KOPT-K1 (cell line): ENCODE data around the gene RBMS2.

Experiments used
- H3K27ac ChIP-seq: fragments of 200-600 bp; sonication (generic); 2 replicates; pipeline ENCODE4 v1.5.1; 2016; ENCODE audit warnings: antibody characterized with exemption, mild to moderate bottlenecking, low read depth, low read length; ENCODE audit not compliant: poor library complexity, severe bottlenecking
- H3K36me3 ChIP-seq: fragments of 200-600 bp; sonication (generic); 2 replicates; pipeline ENCODE4 v1.5.1; 2017; ENCODE audit warnings: antibody characterized with exemption, mild to moderate bottlenecking, low read length, moderate library complexity; ENCODE audit not compliant: insufficient read depth
- H3K9me3 ChIP-seq: fragments of 200-600 bp; sonication (generic); 2 replicates; pipeline ENCODE4 v1.5.1; 2017; ENCODE audit warnings: antibody characterized with exemption, low read length, mild to moderate bottlenecking; ENCODE audit not compliant: insufficient read depth, poor library complexity, severe bottlenecking

The RBMS2 gene

GRCh38 chr12:56589783-56590182, 68.2 kb downstream of the RBMS2 start:
- Histone ChIP-seq H3K9me3 (no peaks in the 10 kb centered on the region), H3K36me3 (peaks cover 22% of the 10 kb centered on the region; the same call in 1 of the 2 replicates), H3K27ac (no peak overlapping the region)

- Histone ChIP-seq H3K9me3 (no peaks in the 10 kb centered on the region), H3K36me3 (peaks cover 27% of the 10 kb centered on the region), H3K27ac (no peak overlapping the region)
Observed at GRCh38 chr12:56590237-56590830, 68.7 kb downstream of the RBMS2 start.

- no peaks in the 10 kb centered on the region for H3K9me3 ChIP-seq
- H3K27ac ChIP-seq = no peak overlapping the region
- peaks cover 35% of the 10 kb centered on the region for H3K36me3 ChIP-seq
Observed at GRCh38 chr12:56591126-56591525, 69.5 kb downstream of the RBMS2 start.

DNA sequence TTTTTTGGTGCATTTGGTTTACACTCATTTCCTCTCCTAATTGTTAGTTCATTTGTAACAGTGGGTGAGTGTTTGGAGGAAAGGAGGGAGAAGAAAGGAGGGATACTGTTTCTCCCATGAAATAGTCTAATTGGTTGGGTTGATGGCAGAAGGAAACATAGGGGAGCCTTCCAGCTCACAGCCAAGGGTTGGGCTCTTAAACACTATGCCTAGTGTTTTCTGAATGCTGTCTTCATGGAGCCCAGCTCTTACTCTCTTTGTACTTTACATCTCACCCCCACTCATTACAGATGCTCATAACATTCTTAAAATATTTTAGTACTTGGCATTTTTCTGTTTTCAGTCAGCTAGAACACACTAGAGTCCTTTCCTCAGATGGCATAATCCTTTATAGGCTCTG, 70.3 kb downstream of the RBMS2 start:
- H3K27ac ChIP-seq = no peak overlapping the region
- H3K9me3 ChIP-seq = no peaks in the 10 kb centered on the region
- H3K36me3 ChIP-seq = peaks cover 44% of the 10 kb centered on the region

DNA sequence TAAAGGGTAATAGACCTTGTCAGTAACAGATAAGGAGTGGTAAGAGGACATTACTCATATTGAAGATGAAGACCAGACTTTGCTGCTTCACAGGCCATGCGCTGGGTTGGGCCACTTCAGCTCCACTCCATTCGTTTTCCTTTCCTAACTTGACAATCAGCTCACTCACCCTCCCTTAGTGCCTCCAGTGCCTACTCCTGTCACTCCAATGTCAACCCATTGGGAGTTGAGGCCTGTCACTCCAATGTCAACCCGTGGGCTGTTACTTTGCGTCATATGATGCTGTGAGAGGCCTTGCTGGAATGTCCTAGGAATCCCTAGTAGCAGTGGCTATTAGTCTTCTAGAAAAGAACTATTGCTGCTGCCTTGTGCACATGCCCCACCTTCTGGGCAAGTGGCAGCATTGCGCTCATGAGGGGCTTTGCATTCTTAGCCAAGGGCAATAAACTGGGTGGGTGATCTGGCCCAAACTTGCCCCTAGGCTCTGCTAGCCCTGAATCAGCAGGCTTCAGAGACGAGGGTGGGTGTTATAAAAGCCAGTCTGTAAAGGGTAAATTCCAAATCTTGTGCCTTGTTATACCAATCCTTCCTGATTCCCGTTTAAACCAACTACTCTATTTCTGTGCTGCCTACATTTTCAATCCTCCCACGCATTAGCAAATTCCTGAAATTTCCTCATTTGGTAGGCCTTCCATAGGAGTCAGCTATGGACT, 72.4 kb downstream of the RBMS2 start:
- H3K27ac ChIP-seq = no peak overlapping the region
- peaks cover 47% of the 10 kb centered on the region for H3K36me3 ChIP-seq
- no peaks in the 10 kb centered on the region for H3K9me3 ChIP-seq

DNA sequence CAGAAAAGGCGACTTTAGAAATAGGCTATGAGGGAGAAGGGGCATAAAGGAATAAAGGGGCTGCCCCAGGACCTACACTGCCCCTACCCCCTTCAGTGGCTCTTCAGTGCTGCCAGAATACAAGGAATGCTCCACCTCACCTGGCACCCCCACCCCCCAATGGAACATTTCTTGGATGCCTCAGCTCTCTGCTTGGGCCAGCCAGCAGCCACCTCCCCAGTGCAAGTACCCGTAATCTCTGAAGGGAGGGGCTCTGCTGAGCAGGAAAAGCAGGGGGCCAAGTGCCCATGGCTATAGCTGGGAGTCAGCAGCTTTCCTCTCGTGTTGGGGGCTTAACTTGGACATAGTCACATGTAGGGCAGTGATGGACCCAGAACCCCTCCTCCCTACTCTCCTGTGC, 75.2 kb downstream of the RBMS2 start:
- H3K36me3 ChIP-seq = peaks cover 73% of the 10 kb centered on the region
- H3K27ac ChIP-seq = no peak overlapping the region
- no peaks in the 10 kb centered on the region for H3K9me3 ChIP-seq

GRCh38 chr12:56599041-56599440, 77.4 kb downstream of the RBMS2 start:
- H3K36me3 ChIP-seq = peaks cover 96% of the 10 kb centered on the region
- no peak overlapping the region for H3K27ac ChIP-seq
- H3K9me3 ChIP-seq = no peaks in the 10 kb centered on the region

- Histone ChIP-seq H3K36me3 (peaks cover 100% of the 10 kb centered on the region), H3K9me3 (no peaks in the 10 kb centered on the region), H3K27ac (no peak overlapping the region)
Observed at GRCh38 chr12:56599797-56600196, 78.2 kb downstream of the RBMS2 start.

- Histone ChIP-seq H3K27ac (no peak overlapping the region), H3K9me3 (no peaks in the 10 kb centered on the region), H3K36me3 (peaks cover 100% of the 10 kb centered on the region)
Observed at GRCh38 chr12:56600753-56601152, 79.1 kb downstream of the RBMS2 start.

GRCh38 chr12:56601503-56601902, 79.9 kb downstream of the RBMS2 start:
- H3K9me3 ChIP-seq = no peaks in the 10 kb centered on the region
- no peak overlapping the region for H3K27ac ChIP-seq
- peaks cover 100% of the 10 kb centered on the region for H3K36me3 ChIP-seq

DNA sequence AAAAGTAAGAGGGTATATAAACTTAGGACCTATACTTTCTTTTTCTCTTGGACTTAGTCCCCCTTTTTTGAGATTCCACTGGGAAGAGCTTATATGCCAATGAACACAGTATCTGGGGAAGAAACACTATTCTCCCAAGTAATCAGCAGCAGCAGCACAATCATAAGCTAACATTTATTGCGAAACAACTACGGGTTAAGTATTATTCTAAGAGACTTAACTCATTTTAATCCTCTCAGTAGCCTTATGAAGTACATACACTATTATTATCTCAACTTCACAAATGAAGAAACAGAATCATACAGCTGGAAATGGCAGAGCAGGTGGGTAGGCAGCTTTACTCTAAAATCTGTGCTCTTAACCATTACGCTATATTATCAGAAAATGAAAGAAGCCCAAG, 80.6 kb downstream of the RBMS2 start:
- Histone ChIP-seq H3K36me3 (peaks cover 100% of the 10 kb centered on the region), H3K27ac (no peak overlapping the region), H3K9me3 (no peaks in the 10 kb centered on the region)

GRCh38 chr12:56604355-56604754, 82.7 kb downstream of the RBMS2 start:
- H3K36me3 ChIP-seq = peaks cover 94% of the 10 kb centered on the region
- H3K9me3 ChIP-seq = no peaks in the 10 kb centered on the region
- no peak overlapping the region for H3K27ac ChIP-seq

DNA sequence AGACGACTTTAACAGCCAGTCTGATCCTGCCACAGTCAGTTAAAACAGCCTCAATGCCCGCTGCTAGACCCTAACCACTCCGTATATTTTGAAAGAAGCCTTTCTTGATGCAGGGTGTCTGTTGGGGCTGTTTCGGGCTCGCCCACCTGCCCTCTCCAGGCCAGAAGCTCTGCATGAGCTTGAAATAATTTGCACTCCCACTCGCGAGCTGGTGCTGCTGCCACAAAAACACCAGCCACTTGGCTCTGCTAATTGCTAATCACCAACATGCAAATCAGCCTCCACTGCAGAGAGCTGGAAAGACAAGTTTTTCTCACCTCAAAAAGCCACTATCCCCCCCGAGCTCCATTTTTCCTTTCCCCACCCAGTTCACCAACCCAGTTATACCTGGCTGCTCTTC, 93.0 kb downstream of the RBMS2 start:
- H3K27ac ChIP-seq = no peak overlapping the region
- no peaks in the 10 kb centered on the region for H3K9me3 ChIP-seq
- peaks cover 97% of the 10 kb centered on the region for H3K36me3 ChIP-seq

DNA sequence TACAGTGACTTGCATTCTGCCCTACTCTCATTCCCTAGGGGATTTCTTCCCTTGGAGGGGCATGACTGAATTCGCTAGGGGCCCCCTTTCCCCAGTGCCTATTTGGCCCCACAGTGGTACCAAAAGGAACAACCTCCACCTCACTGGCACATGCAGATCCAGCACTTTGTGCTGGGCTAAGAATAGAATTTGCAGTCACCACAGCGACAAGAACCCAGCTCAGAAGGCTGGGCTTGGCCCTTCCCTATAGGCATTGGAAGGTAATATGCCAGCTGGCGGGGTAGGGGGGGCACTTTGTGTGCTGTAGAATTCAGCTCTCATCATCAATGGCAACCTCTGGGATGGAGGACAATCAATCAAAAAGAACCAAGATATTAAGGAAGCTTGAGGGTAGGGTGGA, 94.6 kb downstream of the RBMS2 start:
- no peaks in the 10 kb centered on the region for H3K9me3 ChIP-seq
- peaks cover 97% of the 10 kb centered on the region for H3K36me3 ChIP-seq
- no peak overlapping the region for H3K27ac ChIP-seq

GRCh38 chr12:56616925-56617324, 95.3 kb downstream of the RBMS2 start:
- Histone ChIP-seq H3K9me3 (no peaks in the 10 kb centered on the region), H3K27ac (no peak overlapping the region), H3K36me3 (peaks cover 97% of the 10 kb centered on the region)

DNA sequence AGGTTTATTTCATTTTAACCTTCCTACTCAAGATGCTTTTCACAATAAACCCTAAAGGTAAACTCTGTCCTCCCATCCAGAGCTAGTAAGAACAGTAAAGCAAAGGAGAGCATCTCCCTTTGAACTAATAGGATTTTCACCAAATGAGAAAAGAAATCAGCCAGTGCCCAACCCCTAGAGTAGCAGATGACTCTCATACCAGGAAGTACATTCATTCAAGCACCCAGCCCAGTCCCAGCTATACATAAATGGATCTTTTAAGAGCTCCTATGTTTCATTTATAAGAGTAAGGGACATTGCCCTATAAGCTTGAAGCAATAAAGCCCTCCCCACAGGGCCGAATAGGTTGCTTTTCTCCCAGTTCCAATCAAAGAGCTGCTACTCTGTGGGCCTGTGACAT, 100.9 kb downstream of the RBMS2 start:
- no peaks in the 10 kb centered on the region for H3K9me3 ChIP-seq
- H3K36me3 ChIP-seq = peaks cover 81% of the 10 kb centered on the region
- no peak overlapping the region for H3K27ac ChIP-seq
